Activated CD8-positive, alpha-beta memory T cell treated with anti-CD3 and anti-CD28 coated beads, Interleukin-2, amount 50 U/mL, for 4 hours (primary cell): ENCODE data around the gene GPR150.
"Not testable (repeated sequence)": the region's sequence is repeated elsewhere in the genome, so short reads cannot be mapped to it uniquely, and the experiment has no call there.

Experiments
- DNase-seq: peaks from one replicate; pipeline ENCODE4 v3.0.0-alpha.2; 2020

GPR150 gene

DNA sequence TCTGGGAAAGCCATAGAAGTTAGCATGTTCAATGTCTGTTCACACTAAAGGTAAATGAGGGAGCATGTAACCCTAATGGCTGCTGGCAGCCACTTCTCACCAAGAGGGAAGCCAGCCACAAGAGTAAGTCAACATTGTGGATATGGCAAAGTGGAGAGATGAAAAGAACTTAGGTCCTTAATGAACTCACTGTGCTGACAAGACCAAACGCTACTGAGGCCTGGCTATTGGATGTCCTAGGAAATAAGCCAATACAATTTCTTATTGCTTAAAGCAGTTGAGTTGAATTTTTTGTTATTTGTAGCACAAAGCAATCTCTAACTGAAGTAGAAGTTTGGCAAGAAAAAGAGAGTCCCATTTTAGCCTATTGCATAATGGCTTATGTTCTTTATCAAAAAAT lies 6.8 kb downstream of the GPR150 start:
- no peak for DNase-seq

DNA sequence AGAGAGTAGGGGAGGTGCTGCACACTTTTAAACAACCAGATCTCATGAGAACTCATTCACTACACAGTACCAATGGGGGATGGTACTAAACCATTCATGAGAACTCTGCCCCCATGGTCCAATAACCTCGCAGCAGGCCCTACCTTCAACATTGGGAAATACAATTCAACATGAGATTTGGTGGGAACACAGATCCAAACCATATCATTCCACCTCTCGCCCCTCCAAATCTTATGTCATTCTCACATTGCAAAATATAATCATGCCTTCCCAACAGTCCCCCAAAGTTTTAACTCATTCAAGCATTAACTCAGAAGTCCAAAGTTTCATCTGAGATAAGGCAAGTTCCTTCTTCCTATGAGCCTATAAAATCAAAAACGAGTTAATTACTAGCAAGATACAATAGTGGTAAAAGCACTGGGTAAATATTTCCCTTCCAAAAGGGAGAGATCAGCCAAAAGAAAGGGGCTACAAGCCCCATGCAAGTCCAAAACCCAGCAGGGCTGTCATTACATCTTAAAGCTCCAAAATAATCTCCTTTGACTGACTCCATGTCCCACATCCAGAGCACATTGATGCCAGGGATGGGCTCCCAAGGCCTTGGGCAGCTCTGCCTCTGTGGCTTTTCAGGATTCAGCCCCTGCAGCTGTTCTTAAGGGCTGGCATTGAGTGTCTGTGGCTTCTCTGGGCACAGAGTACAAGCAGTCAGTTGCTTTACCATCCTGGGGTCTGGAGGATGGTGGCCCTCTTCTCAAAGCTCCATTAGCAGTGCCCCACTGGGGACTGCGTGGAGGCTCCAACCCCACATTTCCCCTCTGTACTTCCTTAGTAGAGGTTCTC lies 8.3 kb downstream of the GPR150 start:
- no peak for DNase-seq

DNA sequence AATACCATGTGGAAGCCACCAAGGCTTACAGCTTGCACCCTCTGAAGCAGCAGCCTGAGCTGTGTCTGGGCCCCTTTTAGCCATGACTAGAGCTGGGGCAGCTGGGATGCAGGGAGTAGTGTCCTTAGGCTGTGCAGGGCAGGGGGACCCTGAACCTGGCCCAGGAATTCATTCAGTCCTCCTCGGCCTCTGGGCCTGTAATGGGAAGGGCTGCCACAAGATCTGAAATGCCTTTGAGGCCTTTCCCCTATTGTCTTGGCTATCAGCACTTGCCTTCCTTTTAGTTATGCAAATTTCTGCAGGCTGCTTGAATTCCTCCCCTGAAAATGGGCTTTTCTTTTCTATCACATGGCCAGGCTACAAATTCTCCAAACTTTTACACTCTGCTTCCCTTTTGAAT lies 9.0 kb downstream of the GPR150 start:
- no peak for DNase-seq

GRCh38 chr5:95630394-95630917 lies 10.6 kb downstream of the GPR150 start:
- DNase-seq, result no peak

DNA sequence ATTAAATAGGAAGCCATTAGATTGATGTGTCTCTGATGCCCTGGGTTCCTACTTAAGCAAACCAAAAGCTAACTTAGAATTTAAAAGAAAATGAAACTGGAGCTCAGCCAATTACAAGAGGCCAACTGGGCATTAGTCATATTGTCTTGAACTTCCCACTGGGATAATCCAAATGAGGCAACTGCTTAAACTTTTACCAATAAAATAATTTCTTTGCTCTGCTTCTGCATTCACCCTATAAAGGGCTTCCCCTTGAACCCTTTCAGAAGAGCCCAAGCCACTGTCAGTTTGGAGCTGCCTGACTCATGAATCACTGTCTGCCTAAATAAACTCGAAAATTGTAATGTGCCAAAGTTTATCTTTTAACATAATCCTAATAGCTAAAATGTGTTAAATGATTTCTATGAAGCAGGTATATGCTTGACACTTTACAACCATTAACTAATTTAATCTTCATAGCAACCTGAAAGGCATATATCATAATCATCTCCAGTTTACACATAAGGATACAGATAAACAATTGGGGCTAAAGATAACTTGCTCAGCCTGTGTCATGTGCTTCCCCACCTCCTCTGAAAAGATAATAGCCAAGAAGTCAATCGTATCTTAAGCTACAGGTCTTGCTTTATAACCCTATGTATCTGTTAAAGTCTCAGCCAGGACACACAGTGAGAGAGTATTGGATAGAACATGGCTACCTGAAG lies 11.5 kb downstream of the GPR150 start:
- DNase-seq, result no peak

DNA sequence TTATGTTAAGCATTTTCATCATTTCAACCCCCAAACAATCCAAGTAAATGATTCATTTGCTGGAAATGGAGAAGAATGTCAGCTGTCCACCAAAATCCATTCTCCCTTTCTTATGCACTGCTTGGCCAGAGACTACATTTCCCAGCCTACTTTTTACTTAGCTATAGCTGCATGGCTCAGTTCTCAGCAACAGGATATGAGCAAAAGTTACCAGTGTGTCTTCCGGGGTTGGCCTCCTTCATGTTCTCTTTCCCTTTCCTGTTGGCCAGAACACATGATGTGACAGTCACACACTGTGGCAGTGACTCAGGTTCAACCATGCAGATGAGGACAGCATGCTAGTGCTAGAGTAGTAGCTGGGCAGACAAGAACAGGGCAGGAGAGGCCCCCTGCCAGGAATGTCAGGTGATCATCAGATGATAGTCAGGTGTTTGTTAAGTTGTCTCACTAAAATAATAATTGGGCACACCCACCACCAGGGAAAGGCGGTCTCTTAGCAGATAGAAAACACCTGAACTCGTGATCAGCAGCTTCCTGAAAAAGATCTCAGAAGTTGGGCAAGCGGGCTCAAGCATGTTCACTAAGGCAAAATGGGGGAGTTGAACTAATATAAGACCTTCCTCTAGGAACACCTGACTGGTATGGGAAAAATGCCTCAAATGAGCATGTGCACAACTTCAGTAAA lies 12.2 kb downstream of the GPR150 start:
- peak; percentile 56 for DNase-seq

DNA sequence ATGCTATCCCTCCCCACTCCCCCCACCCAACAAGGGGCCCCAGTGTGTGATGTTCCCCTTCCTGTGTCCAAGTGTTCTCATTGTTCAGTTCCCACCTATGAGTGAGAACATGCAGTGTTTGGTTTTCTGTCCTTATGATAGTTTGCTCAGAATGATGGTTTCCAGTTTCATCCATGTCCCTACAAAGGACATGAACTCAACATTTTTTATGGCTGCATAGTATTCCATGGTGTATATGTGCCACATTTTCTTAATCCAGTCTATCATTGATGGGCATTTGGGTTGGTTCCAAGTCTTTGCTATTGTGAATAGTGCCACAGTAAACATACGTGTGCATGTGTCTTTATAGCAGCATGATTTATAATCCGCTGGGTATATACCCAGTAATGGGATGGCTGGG lies 13.1 kb downstream of the GPR150 start:
- DNase-seq, result not testable (repeated sequence)

- no peak for DNase-seq
These were observed 13.8 kb downstream of the GPR150 start for GRCh38 chr5:95633671-95634070.

DNA sequence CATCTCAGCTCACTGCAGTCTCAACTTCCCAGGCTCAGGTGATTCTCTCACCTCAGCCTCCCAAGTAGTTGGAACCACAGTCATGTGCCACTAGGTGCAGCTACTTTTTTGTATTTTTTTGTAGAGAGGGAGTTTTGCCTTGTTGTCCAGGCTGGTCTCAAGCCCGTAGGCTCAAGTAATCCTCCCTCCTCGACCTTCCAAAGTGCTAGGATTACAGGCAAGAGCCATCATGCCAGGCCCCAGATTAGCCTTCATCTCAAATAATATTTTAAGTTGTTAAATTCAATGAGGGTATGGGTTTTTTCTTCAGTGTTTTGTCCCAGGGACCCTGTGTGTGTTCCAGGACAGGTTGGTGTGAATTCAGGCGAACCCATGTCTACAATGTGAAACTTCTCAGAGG lies 14.2 kb downstream of the GPR150 start:
- DNase-seq, result no peak

- no peak for DNase-seq
These were observed 18.7 kb downstream of the GPR150 start for GRCh38 chr5:95638632-95639031.

DNA sequence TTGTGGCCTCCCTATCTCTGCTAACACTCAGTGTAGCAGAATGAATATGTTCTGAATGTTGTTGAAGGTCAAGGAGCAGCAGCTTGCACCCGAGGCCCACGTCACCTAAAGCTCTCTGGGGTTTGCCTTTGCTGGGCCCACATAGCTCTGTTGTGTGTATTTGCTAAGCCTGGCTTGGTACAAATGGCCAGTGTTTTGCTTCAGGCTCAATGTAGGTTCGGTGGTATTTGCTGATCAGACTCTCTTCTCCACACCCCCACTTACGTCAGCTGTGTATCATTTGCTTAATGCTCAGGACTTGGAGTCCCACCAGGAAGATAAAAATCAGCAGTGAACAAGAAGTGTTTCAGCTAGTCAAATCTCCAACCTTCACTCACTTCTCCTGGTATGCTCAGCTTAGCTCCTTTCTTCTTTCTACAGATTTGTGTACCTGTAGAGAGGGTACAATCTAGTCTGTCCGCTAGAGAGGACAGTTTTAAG lies 21.9 kb downstream of the GPR150 start:
- no peak for DNase-seq

DNA sequence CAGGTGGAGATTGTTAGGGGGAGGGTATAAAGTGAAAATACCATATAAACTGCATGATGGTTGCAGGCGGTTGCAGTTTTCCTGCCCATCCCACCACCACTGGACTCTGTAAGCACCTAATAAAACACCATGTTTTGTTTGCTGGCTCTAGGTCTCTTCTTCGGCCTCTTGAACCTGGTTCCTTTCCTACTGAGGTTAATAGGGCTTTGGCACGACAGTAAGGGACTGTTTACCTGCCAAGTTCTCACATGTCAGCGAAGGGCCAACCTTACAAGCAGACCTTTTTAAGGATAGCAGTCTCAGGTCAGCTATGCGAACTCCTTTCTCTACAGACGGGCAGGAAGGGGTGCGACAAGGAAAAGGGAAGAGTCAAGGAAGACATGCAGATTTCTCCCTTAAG lies 23.3 kb downstream of the GPR150 start:
- DNase-seq, result no peak

- peak; percentile 35 for DNase-seq
These were observed 24.6 kb downstream of the GPR150 start for GRCh38 chr5:95644351-95645042.

DNA sequence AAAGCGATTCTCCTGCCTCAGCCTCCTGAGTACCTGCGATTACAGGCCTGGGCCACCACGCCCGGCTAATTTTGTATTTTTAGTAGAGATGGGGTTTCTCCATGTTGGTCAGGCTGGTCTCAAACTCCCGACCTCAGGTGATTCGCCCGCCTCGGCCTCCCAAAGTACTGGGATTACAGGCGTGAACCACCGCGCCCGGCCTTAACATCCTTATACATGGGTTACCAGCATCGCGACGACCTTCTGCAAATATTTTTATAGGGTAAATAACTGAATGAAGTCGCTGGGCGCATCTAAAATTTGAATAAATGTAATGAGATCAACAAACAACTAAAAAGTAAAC lies 26.3 kb downstream of the GPR150 start:
- not testable (repeated sequence) for DNase-seq

- peak; percentile 95 for DNase-seq
These were observed 26.9 kb downstream of the GPR150 start, which contains the start of gene RFESD for GRCh38 chr5:95646569-95647431. Gene RFESD (plus strand): TSS chr5:95646777. CDS start chr5:95652272, 5,495 bp downstream.

DNA sequence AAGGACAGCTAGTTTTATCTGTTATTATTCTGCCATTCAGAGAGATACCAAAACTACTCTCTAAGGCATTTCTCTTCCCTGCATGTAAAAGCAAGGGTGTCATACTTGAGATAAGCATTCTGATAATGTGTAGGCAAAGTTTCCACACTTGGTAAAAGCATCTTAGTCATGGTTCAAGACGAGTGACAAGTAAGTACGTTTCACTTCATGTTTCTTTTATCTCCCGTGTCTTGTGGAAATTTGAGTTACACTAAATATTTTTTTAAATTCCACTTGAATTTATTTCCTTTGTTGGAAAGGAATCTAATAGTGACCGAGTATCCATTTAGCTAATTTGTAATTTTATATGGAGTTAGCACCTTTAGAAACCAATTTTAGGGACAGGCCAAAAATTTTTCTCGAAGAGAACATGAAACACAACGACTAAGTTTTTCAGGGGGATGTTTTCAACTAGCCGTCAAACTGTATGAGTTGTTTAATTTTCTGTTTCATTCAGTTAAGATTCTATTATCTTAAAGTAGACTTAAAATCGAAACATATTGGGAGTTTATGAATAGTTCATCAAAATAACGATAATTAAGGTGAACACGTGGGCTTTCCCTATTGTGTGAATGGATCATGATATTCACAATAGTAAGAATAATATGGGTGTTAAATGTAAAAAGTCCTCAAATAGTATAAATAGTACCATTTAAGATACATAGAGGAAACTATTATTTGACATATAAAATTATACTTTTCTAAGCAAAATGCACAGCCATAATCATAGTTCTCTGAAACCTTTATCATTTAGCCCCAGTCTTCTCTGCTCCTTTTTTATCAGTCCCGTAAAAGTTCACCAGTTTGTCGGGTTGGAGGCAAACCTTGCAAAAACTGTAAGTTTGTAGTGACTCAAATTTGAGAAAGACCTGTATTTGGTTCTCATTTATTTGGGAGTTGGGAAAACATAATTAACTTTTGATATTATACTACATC lies 28.3 kb downstream of the GPR150 start:
- no peak for DNase-seq

- no peak for DNase-seq
These were observed 29.4 kb downstream of the GPR150 start for GRCh38 chr5:95649274-95649673.

DNA sequence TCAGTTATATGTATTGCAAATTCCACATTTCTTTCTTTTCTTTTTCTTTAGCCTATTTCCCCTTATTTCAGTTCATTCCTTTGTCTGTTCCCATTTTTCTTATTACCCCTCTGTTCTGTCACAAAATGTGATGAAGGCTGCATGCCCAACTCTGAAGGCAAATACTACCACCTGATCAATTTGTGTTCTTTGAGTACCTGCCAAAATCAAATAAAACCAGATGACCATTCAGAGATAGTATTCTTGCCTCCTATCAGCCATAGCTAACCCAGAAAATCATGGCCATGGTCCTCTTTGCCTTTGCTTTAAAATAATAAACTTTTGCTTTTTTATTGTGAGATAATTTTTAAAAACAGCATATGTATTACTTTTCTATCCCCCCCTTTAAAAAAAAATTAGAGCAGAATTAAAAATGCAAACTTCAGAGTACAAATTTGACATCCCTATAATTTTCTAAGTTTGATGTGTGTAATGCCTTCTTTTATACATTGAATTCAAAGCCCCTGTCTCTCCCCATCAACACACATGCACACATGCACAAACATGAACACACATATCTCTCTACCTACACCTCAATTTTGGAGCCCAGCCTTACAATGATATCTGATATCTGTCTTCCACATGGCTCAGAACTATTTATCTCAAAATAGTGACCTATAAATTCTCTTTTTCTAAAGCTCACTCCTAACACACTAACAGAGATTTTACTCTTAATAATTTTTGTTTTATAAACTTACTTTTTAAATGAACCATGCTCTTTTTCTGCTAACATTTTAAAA lies 30.1 kb downstream of the GPR150 start:
- no peak for DNase-seq

GRCh38 chr5:95652849-95653248 lies 33.0 kb downstream of the GPR150 start:
- DNase-seq, result no peak

DNA sequence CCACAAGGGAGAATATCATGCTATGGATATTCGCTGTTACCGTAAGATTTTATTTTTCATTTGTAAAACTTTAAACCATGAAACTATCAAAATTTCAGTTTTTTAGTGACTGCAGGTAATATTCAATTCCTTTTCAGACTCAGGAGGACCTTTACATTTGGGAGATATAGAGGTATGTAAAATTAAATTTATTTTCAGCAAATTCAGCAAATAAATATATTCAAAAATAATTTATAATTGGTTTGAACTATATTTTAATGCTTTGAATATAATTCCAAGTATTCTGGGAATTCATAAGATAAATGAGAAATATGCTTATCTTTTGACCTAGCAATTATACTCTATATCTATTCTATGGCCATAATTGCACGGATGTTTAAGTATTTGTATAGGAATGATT lies 34.3 kb downstream of the GPR150 start:
- no peak for DNase-seq
